ENCODE results near the gene EFNB1. TPM values are rescaled to one million over a fixed set of nuclear protein-coding genes. Genes with fewer than 3 reads are reported as not detected.

The EFNB1 gene
- total and polyA plus RNA-seq, 9 of the 15 experiments (the other 6 are each of a cell fraction or from before 2014, with no cell fraction given) = 0.01 to 2.1 (median 0.99) TPM; not detected in 1

DNA sequence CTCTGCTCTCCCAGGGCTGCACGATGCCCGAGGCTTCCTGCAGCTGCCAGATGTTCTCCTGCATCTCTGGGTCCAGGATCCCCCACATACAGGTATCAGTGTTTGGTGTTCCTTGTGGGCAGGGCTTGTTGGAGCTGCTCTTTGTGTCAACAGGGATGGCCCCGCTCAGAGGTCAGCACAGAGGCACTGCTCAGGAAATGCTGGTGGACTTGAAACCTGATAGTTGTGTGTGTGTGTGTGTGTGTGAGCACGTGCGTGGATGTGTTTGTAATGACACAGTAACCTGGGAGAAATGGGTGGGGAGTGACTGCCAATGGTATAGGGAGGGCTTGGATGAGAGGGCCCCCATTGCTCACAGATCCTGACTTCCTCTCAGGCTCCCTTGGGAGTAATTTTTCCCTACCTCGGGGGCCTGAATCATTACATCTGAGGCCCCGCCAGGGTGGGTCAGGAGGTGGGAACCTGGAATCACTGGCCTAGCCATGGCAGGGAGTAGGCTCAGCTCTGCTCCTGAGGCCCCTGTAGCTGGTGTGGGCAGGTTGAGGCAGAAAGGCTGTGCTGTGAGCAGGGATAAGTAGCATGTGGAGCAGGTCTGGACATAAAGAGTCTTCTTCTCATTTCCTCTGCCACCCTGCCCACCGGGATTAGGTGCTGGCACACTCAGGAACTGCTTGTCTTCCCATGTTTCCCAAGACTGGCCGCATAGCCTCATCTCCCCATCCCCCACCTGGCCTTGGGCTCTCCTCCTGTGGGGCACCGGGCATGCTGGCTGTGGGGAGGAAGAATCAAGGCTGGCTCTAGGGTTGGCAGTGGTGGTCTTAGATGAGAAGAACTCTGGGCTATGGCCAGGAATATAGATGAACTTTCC, 2.5 kb upstream of the EFNB1 start:
- TF ChIP-seq, protein P1, sequence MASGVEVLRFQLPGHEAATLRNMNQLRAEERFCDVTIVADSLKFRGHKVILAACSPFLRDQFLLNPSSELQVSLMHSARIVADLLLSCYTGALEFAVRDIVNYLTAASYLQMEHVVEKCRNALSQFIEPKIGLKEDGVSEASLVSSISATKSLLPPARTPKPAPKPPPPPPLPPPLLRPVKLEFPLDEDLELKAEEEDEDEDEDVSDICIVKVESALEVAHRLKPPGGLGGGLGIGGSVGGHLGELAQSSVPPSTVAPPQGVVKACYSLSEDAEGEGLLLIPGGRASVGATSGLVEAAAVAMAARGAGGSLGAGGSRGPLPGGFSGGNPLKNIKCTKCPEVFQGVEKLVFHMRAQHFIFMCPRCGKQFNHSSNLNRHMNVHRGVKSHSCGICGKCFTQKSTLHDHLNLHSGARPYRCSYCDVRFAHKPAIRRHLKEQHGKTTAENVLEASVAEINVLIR (CRISPR knock-in tag; IDR thresholded peaks at IDR 0.05) = no peak
- TF ChIP-seq HDAC1 (IDR thresholded peaks at IDR 0.05) (no peak), BACH1 (tag; IDR thresholded peaks at IDR 0.05) (no peak)
- TF ChIP-seq, protein P2, sequence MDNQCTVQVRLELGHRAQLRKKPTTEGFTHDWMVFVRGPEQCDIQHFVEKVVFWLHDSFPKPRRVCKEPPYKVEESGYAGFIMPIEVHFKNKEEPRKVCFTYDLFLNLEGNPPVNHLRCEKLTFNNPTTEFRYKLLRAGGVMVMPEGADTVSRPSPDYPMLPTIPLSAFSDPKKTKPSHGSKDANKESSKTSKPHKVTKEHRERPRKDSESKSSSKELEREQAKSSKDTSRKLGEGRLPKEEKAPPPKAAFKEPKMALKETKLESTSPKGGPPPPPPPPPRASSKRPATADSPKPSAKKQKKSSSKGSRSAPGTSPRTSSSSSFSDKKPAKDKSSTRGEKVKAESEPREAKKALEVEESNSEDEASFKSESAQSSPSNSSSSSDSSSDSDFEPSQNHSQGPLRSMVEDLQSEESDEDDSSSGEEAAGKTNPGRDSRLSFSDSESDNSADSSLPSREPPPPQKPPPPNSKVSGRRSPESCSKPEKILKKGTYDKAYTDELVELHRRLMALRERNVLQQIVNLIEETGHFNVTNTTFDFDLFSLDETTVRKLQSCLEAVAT (IDR thresholded peaks at IDR 0.05) = no peak
- no peak for DNase-seq (ENCODE audit: extremely low read depth in 1 of 4, low spot score in 3 of 4)
- ChIA-PET CTCF (ENCODE audit: low intra/inter-chr PET ratio) (no interaction called here), POLR2A (no interaction called here)
- in situ Hi-C loops (cut with MboI) = loop anchor here (10.0 kb wide), 4 partner anchors 92 to 558 kb away; no protein-coding TSS in a partner anchor
- BruUV-seq (replicated peaks) = no TSS peak
- Histone ChIP-seq H2AFZ (ENCODE audit: low read depth, low read length) (no peak overlapping the region), H3K79me2 (ENCODE audit: control insufficient read depth, insufficient read depth, low read length) (no peaks in the 10 kb centered on the region), H3K27me3 (ENCODE audit: control insufficient read depth in 2 of 2, insufficient read depth in 2 of 2, low read length in 2 of 2) (no peaks in the 10 kb centered on the region; a peak in 1 of 5 replicates), H4K20me1 (replicated peaks; ENCODE audit: control insufficient read depth, insufficient read depth, low read length) (no peaks in the 10 kb centered on the region), H3K4me1 (replicated peaks in 1 of 2; ENCODE audit: control insufficient read depth in 2 of 2, insufficient read depth in 2 of 2, low read length in 2 of 2) (peaks cover 0 to 22% of the 10 kb centered on the region in 2 experiments; a peak in 2 of 5 replicates), H3K36me3 (ENCODE audit: control insufficient read depth, insufficient read depth, low read length) (no peaks in the 10 kb centered on the region), H3K27ac (ENCODE audit: extremely low read depth, low read depth, low read length) (no peak overlapping the region), H3K4me3 (no peak overlapping the region), H3K4me2 (ENCODE audit: insufficient read depth, low read length) (no peak overlapping the region), H3K9me3 (replicated peaks; ENCODE audit: control insufficient read depth, insufficient read depth, low read depth, low read length) (no peaks in the 10 kb centered on the region), H3K9ac (ENCODE audit: insufficient read depth in 1 of 2, low read depth in 2 of 2, low read length in 2 of 2) (no peak overlapping the region), H3K9me1 (ENCODE audit: control insufficient read depth, insufficient read depth, low read length) (no peaks in the 10 kb centered on the region)
- FAIRE-seq = no peak
- intact Hi-C loops (cut with micrococcal nuclease) = loop anchor here (2.0 to 10.0 kb wide), 2 partner anchors 460 to 1268 kb away; no protein-coding TSS in a partner anchor
- ATAC-seq = no peak
- 2% methylated on average over 8 of the region's 10 CpGs for WGBS (ENCODE audit: insufficient coverage, low coverage, missing lambda C conversion rate)

All from K562 (cell line).